AG10803 (cell line): ENCODE data around the gene GHR.
"Not testable (repeated sequence)": the region's sequence is repeated elsewhere in the genome, so short reads cannot be mapped to it uniquely, and the experiment has no call there.

Source experiments
- DNase-seq: peaks from one replicate; pipeline ENCODE4 v3.0.0; 2010; ENCODE audit warnings: low read depth
- H3K4me3 ChIP-seq: 2 replicates; pipeline ENCODE4 v1.5.1; 2011; ENCODE audit warnings: mild to moderate bottlenecking, low read length, control low read depth
- CTCF ChIP-seq: conservative IDR thresholded peaks from 2 replicates; pipeline ENCODE4 v1.5.1; 2011; ENCODE audit warnings: mild to moderate bottlenecking, low read length, control low read depth, inconsistent platforms

The GHR gene

DNA sequence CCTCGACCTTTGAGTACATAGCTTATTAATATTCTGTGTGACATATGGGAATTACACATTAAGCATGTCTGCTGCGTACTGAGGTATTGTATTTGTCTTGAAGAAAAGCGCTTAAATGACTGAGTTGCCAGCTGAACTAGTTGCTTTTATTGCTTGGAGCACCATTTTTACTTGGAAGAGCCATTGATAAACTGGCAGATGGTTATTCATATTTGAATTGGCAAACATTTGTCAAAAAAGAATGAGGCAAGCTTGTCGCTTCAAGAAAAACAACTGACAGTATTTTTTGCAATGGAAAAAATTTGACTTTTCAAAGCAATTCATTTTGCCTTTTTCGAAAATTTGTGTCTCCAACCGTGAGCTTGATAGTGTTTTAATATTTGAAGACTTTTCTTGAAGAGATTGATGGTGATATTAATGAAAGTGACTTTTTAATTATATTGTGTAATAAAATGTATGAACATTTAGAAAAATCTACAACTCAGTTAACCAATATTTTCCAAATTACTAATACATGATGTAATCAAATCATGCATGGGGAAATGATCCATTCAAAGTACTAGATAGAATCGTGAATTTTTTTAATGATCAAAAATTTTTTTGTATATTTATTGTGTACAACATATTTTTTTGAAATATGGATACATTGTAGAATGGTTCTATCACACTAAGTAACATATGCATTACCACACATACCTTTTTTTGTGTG is 278.3 kb downstream of the GHR start:
- no peak overlapping the region for H3K4me3 ChIP-seq
- no peak for DNase-seq
- TF ChIP-seq CTCF = no peak

GRCh38 chr5:42703238-42703637 is 280.0 kb downstream of the GHR start:
- no peak for TF ChIP-seq CTCF
- H3K4me3 ChIP-seq = no peak overlapping the region
- DNase-seq = no peak

DNA sequence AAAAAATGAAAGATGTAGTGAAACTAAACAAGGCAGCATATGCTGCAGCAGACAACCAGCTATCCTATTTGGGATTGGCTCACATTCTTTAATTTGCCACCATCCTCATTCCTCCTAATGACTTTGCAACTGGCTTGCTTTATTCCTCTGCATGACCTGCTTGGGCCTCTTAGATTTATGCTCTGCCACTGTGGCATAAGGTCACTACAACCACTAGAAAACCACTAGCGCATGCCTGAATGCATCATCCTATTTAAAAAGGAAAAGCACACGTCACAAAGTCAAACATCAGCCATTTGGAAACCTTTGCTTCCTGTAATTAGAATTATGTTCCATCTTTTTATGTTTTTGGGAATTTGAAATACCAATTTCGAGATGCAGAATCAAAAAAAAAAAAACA is 292.5 kb downstream of the GHR start:
- TF ChIP-seq CTCF = no peak
- DNase-seq = peak; percentile 64
- H3K4me3 ChIP-seq = no peak overlapping the region

GRCh38 chr5:42718591-42718990 is 295.4 kb downstream of the GHR start:
- H3K4me3 ChIP-seq = no peak overlapping the region
- no peak for TF ChIP-seq CTCF
- DNase-seq = peak; percentile 18

GRCh38 chr5:42719034-42719433 is 295.8 kb downstream of the GHR start:
- no peak for DNase-seq
- TF ChIP-seq CTCF = no peak
- H3K4me3 ChIP-seq = no peak overlapping the region

GRCh38 chr5:42720251-42720650 is 297.0 kb downstream of the GHR start:
- DNase-seq = no peak
- TF ChIP-seq CTCF = no peak
- H3K4me3 ChIP-seq = no peak overlapping the region

- peak; percentile 28 for DNase-seq
- H3K4me3 ChIP-seq = no peak overlapping the region
- TF ChIP-seq CTCF = no peak
Observed at GRCh38 chr5:42721484-42721883, 298.2 kb downstream of the GHR start.

- H3K4me3 ChIP-seq, DNase-seq: not testable (repeated sequence)
Observed at GRCh38 chr5:42734531-42735058, 311.4 kb downstream of the GHR start.
